WTC11 (cell line): ENCODE results near the gene SLC44A1. TPM values are rescaled to one million over a fixed set of nuclear protein-coding genes. Genes with fewer than 3 reads are reported as not detected.

Experiments
- ATAC-seq: fragments of 200-7000 bp; cut with Tn5 transposase; 2 replicates; pipeline ENCODE4 v1.10.0; 2021; ENCODE audit warnings: mild to moderate bottlenecking, moderate library complexity
- CTCF ChIA-PET: fragments of 300-600 bp; sonication (Branson Sonifier 250); formaldehyde crosslinking; loops from one replicate; lab custom pipeline; 2021; ENCODE audit warnings: antibody characterized with exemption; lab: Charles Lee
- POLR2A ChIA-PET: fragments of 350-600 bp; sonication (Branson Sonifier 250); formaldehyde crosslinking; loops from one replicate; lab custom pipeline; 2021; ENCODE audit warnings: antibody characterized with exemption; lab: Charles Lee
- DNase-seq: peaks from one replicate; pipeline ENCODE4 v3.0.0; 2021; ENCODE audit warnings: low spot score
- H3K27ac Mint-ChIP-seq: 2 replicates; pipeline ENCODE4 v1.8.0; 2021; ENCODE audit warnings: mixed read lengths
- H3K27me3 Mint-ChIP-seq: 2 replicates; pipeline ENCODE4 v1.8.0; 2021; ENCODE audit warnings: low read depth, mild to moderate bottlenecking, moderate library complexity, mixed read lengths
- H3K36me3 Mint-ChIP-seq: 2 replicates; pipeline ENCODE4 v1.8.0; 2021; ENCODE audit warnings: mixed read lengths
- H3K4me1 Mint-ChIP-seq: 2 replicates; pipeline ENCODE4 v1.8.0; 2022; ENCODE audit warnings: mixed read lengths
- H3K4me3 Mint-ChIP-seq: 2 replicates; pipeline ENCODE4 v1.8.0; 2021; ENCODE audit warnings: mild to moderate bottlenecking, moderate library complexity, mixed read lengths
- H3K9me3 Mint-ChIP-seq: 2 replicates; pipeline ENCODE4 v1.8.0; 2021; ENCODE audit warnings: mixed read lengths
- ATF2 ChIP-seq: sonication (generic); formaldehyde crosslinking; IDR thresholded peaks from 2 replicates; pipeline ENCODE4 v1.8.1; 2022; ENCODE audit warnings: low read depth, missing genetic modification reagents, borderline replicate concordance
- ATF6 ChIP-seq: sonication (generic); formaldehyde crosslinking; IDR thresholded peaks from 2 replicates; pipeline ENCODE4 v1.8.1; 2023; ENCODE audit warnings: mild to moderate bottlenecking, missing genetic modification reagents
- ELF4 ChIP-seq: sonication (generic); formaldehyde crosslinking; IDR thresholded peaks from 2 replicates; pipeline ENCODE4 v1.8.1; 2022; ENCODE audit warnings: low read depth, mild to moderate bottlenecking, moderate library complexity, missing genetic modification reagents
- FOXP4 ChIP-seq: sonication (generic); formaldehyde crosslinking; IDR thresholded peaks from 2 replicates; pipeline ENCODE4 v1.8.0; 2022; ENCODE audit warnings: mild to moderate bottlenecking, missing genetic modification reagents
- GTF2I ChIP-seq: fragments of 250-450 bp; sonication (Bioruptor Pico); conservative IDR thresholded peaks from 2 replicates; pipeline ENCODE4 v1.4.0; 2021; ENCODE audit warnings: mild to moderate bottlenecking
- IRF1 ChIP-seq: sonication (generic); formaldehyde crosslinking; IDR thresholded peaks from 2 replicates; pipeline ENCODE4 v1.8.0; 2023; ENCODE audit warnings: missing genetic modification reagents
- IRF2 ChIP-seq: sonication (generic); formaldehyde crosslinking; IDR thresholded peaks from 2 replicates; pipeline ENCODE4 v1.8.0; 2022; ENCODE audit warnings: low read depth, missing genetic modification reagents, borderline replicate concordance
- JAZF1 ChIP-seq: fragments of 250-450 bp; sonication (Bioruptor Pico); IDR thresholded peaks from 2 replicates; pipeline ENCODE4 v1.9.0; 2021; ENCODE audit warnings: moderate library complexity, mild to moderate bottlenecking, inconsistent platforms
- JUN ChIP-seq: sonication (generic); formaldehyde crosslinking; IDR thresholded peaks from 2 replicates; pipeline ENCODE4 v1.8.0; 2023; ENCODE audit warnings: mild to moderate bottlenecking, missing genetic modification reagents
- MYBL2 ChIP-seq: sonication (generic); formaldehyde crosslinking; IDR thresholded peaks from 2 replicates; pipeline ENCODE4 v1.8.1; 2023; ENCODE audit warnings: mild to moderate bottlenecking, moderate library complexity, missing genetic modification reagents
- NFATC4 ChIP-seq: fragments of 250-450 bp; sonication (Bioruptor Pico); IDR thresholded peaks from 2 replicates; pipeline ENCODE4 v1.9.0; 2021; ENCODE audit warnings: mild to moderate bottlenecking
- RELA ChIP-seq: sonication (generic); formaldehyde crosslinking; IDR thresholded peaks from 2 replicates; pipeline ENCODE4 v1.8.1; 2022; ENCODE audit warnings: missing genetic modification reagents, mild to moderate bottlenecking, borderline replicate concordance
- RORB ChIP-seq: fragments of 250-450 bp; sonication (Bioruptor Pico); IDR thresholded peaks from 2 replicates; pipeline ENCODE4 v1.9.0; 2021; ENCODE audit warnings: mild to moderate bottlenecking
- USF1 ChIP-seq: sonication (generic); formaldehyde crosslinking; IDR thresholded peaks from 2 replicates; pipeline ENCODE4 v1.8.0; 2022; ENCODE audit warnings: mild to moderate bottlenecking, missing genetic modification reagents
- ZNF232 ChIP-seq: sonication (generic); formaldehyde crosslinking; IDR thresholded peaks from 2 replicates; pipeline ENCODE4 v1.8.0; 2022; ENCODE audit warnings: mild to moderate bottlenecking, missing genetic modification reagents
- ZNF281 ChIP-seq: sonication (generic); formaldehyde crosslinking; IDR thresholded peaks from 2 replicates; pipeline ENCODE4 v1.8.0; 2023; ENCODE audit warnings: mild to moderate bottlenecking, missing genetic modification reagents
- ZNF512 ChIP-seq: sonication (generic); formaldehyde crosslinking; IDR thresholded peaks from 2 replicates; pipeline ENCODE4 v1.8.1; 2022; ENCODE audit warnings: missing genetic modification reagents, borderline replicate concordance
- total RNA-seq: library from RNA; stranded (reverse); gene quantifications from 3 replicates; pipeline ENCODE4 v1.2.3, GENCODE V29; 2021

The SLC44A1 gene
- total RNA-seq, 1 experiment from 2014 or later = 48.9 TPM

GRCh38 chr9:105419816-105420597 is 175.6 kb downstream of the SLC44A1 start (continued):
- TF ChIP-seq IRF2 (CRISPR knock-in tag) (no peak), JAZF1 (no peak), USF1 (no peak), MYBL2 (no peak), NFATC4 (CRISPR knock-in tag) (no peak), JUN (no peak), ELF4 (no peak), IRF1 (no peak), RELA (CRISPR knock-in tag) (no peak), ZNF512 (CRISPR knock-in tag) (no peak), ATF6 (CRISPR knock-in tag) (no peak)

GRCh38 chr9:105421154-105421553 is 176.7 kb downstream of the SLC44A1 start:
- no peaks in the 10 kb centered on the region for H3K36me3 Mint-ChIP-seq
- no peaks in the 10 kb centered on the region for H3K4me1 Mint-ChIP-seq
- H3K9me3 Mint-ChIP-seq = no peaks in the 10 kb centered on the region; the same call in 1 of the 2 replicates
- DNase-seq = no peak
- no peak overlapping the region for H3K4me3 Mint-ChIP-seq
- H3K27ac Mint-ChIP-seq = no peak overlapping the region
- no peak for ATAC-seq
- ChIA-PET POLR2A (no interaction called here), CTCF (interaction anchor here (0.6 to 1.0 kb wide), 2 partner anchors 93 to 176 kb away, joined by 3 read pairs; no protein-coding TSS in a partner anchor)
- H3K27me3 Mint-ChIP-seq = peaks cover 15% of the 10 kb centered on the region
- TF ChIP-seq RORB (CRISPR knock-in tag) = no peak
- TF ChIP-seq GTF2I (CRISPR knock-in tag) = no peak
- no peak for TF ChIP-seq ZNF232 (CRISPR knock-in tag)
- TF ChIP-seq ATF2 (CRISPR knock-in tag) = no peak
- no peak for TF ChIP-seq ZNF281
- TF ChIP-seq FOXP4 (CRISPR knock-in tag) = no peak
- TF ChIP-seq JUN = no peak
